Mesothelial cell of epicardium (in vitro differentiated cells): ENCODE measurements around the gene CPSF2. TPM values are rescaled to one million over a fixed set of nuclear protein-coding genes. Genes with fewer than 3 reads are reported as not detected.

Experiments used
- DNase-seq, 2 experiments: peaks; one replicate each; pipeline ENCODE4 v3.0.0; 2021; ENCODE audit warnings: low spot score in 2 of 2; ENCODE audit not compliant: unreplicated experiment in 2 of 2
- H3K27ac Mint-ChIP-seq: 2 replicates; pipeline ENCODE4 v1.8.0; 2021; ENCODE audit warnings: mixed read lengths
- H3K27me3 Mint-ChIP-seq: 2 replicates; pipeline ENCODE4 v1.8.0; 2021; ENCODE audit warnings: low read depth, mixed read lengths
- H3K36me3 Mint-ChIP-seq: 2 replicates; pipeline ENCODE4 v1.8.0; 2021; ENCODE audit warnings: mixed read lengths
- H3K4me1 Mint-ChIP-seq: 2 replicates; pipeline ENCODE4 v1.8.0; 2021; ENCODE audit warnings: mixed read lengths
- H3K4me3 Mint-ChIP-seq: 2 replicates; pipeline ENCODE4 v1.8.0; 2021; ENCODE audit warnings: mild to moderate bottlenecking, moderate library complexity, mixed read lengths
- H3K9me3 Mint-ChIP-seq: 2 replicates; pipeline ENCODE4 v1.8.0; 2021; ENCODE audit warnings: mixed read lengths
- CTCF ChIP-seq: fragments of 200-600 bp; sonication (generic); IDR thresholded peaks from one replicate; pipeline ENCODE4 v1.5.0; 2021; ENCODE audit warnings: antibody characterized with exemption; ENCODE audit not compliant: unreplicated experiment
- total RNA-seq: library from RNA; stranded (reverse); gene quantifications from 3 replicates; pipeline ENCODE4 v1.2.1, GENCODE V29; 2021

Gene CPSF2
- total RNA-seq, 1 donor from 2014 or later, result 58.1 TPM

DNA sequence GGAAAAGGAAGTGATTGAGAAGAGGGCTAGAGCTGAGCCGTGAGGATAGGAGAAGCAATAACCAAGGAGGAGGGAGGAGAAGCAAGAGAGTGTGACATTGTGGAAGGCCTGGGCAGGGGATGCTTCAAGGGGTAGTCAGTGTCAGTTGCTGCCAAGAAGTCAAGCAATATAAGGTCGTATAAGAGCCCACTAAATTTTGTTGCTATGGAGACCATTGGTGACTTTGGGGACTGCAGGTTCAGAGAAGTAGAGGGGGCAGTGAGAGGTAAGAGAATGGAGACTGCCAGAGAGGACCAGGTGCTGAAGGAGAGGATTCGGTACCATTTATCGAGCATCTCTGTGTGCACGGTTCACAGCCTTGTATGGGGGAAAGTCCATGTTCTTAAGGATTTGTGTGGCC, 12.3 kb upstream of the CPSF2 start:
- no peak for DNase-seq
- no peak overlapping the region for H3K27ac Mint-ChIP-seq
- H3K9me3 Mint-ChIP-seq, result no peaks in the 10 kb centered on the region
- no peak for TF ChIP-seq CTCF
- peaks cover 18% of the 10 kb centered on the region for H3K4me1 Mint-ChIP-seq
- no peaks in the 10 kb centered on the region for H3K36me3 Mint-ChIP-seq
- H3K4me3 Mint-ChIP-seq, result no peak overlapping the region
- peaks cover 3% of the 10 kb centered on the region for H3K27me3 Mint-ChIP-seq

GRCh38 chr14:92121207-92121669, 531 bp upstream of the CPSF2 start:
- Mint-ChIP-seq H3K36me3 (peaks cover 11% of the 10 kb centered on the region), H3K9me3 (no peaks in the 10 kb centered on the region), H3K4me3 (peak overlapping the region; percentile 100), H3K27ac (peak overlapping the region; percentile 100), H3K4me1 (peaks cover 24% of the 10 kb centered on the region), H3K27me3 (no peaks in the 10 kb centered on the region)
- peak in 1 of 2 experiments; percentile 30 for DNase-seq
- no peak for TF ChIP-seq CTCF

GRCh38 chr14:92122351-92122677, 545 bp downstream of the CPSF2 start:
- peaks cover 24% of the 10 kb centered on the region for H3K4me1 Mint-ChIP-seq
- DNase-seq, result no peak
- H3K9me3 Mint-ChIP-seq, result no peaks in the 10 kb centered on the region
- TF ChIP-seq CTCF, result no peak
- H3K27me3 Mint-ChIP-seq, result no peaks in the 10 kb centered on the region
- peak overlapping the region; percentile 100 for H3K27ac Mint-ChIP-seq
- H3K4me3 Mint-ChIP-seq, result peak overlapping the region; percentile 100
- peaks cover 11% of the 10 kb centered on the region for H3K36me3 Mint-ChIP-seq

GRCh38 chr14:92122761-92123160, 992 bp downstream of the CPSF2 start:
- H3K9me3 Mint-ChIP-seq, result no peaks in the 10 kb centered on the region
- H3K4me3 Mint-ChIP-seq, result peak overlapping the region; percentile 100
- DNase-seq, result no peak
- peaks cover 24% of the 10 kb centered on the region for H3K4me1 Mint-ChIP-seq
- H3K27me3 Mint-ChIP-seq, result no peaks in the 10 kb centered on the region
- peaks cover 13% of the 10 kb centered on the region for H3K36me3 Mint-ChIP-seq
- TF ChIP-seq CTCF, result no peak
- H3K27ac Mint-ChIP-seq, result peak overlapping the region; percentile 100

- no peak overlapping the region for H3K4me3 Mint-ChIP-seq
Observed at GRCh38 chr14:92134456-92134855, 12.7 kb downstream of the CPSF2 start.

More at GRCh38 chr14:92134456-92134855, 12.7 kb downstream of the CPSF2 start:
- H3K27ac Mint-ChIP-seq, result no peak overlapping the region
- peaks cover 39% of the 10 kb centered on the region for H3K36me3 Mint-ChIP-seq
- H3K27me3 Mint-ChIP-seq, result no peaks in the 10 kb centered on the region
- H3K9me3 Mint-ChIP-seq, result no peaks in the 10 kb centered on the region
- DNase-seq, result no peak
- H3K4me1 Mint-ChIP-seq, result no peaks in the 10 kb centered on the region
- TF ChIP-seq CTCF, result no peak
